ENCODE data around the gene EMC10.

DNA sequence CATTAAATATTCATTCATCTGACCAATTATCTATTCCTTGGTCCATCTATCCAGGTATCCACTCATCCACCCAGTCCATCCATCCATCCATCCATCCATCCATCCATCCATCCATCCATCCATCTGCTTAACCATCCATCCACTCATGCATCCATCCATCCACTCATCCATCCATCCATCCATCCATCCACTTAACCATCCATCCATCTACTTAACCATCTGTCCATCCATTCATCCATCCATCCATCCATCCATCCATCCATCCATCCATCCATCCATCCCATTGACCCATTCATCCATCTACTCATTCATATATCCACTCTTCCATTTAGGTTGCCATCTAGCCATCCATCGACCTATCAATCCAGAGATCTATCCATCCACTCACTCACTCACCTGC lies 32.2 kb upstream of the EMC10 start:
- TF ChIP-seq GLIS2 (tag by site-specific recombination; IDR thresholded peaks at IDR 0.05), result no peak
- TF ChIP-seq, protein P1, sequence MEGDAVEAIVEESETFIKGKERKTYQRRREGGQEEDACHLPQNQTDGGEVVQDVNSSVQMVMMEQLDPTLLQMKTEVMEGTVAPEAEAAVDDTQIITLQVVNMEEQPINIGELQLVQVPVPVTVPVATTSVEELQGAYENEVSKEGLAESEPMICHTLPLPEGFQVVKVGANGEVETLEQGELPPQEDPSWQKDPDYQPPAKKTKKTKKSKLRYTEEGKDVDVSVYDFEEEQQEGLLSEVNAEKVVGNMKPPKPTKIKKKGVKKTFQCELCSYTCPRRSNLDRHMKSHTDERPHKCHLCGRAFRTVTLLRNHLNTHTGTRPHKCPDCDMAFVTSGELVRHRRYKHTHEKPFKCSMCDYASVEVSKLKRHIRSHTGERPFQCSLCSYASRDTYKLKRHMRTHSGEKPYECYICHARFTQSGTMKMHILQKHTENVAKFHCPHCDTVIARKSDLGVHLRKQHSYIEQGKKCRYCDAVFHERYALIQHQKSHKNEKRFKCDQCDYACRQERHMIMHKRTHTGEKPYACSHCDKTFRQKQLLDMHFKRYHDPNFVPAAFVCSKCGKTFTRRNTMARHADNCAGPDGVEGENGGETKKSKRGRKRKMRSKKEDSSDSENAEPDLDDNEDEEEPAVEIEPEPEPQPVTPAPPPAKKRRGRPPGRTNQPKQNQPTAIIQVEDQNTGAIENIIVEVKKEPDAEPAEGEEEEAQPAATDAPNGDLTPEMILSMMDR (tag by site-specific recombination; IDR thresholded peaks at IDR 0.05), result no peak
- TF ChIP-seq, protein P2, sequence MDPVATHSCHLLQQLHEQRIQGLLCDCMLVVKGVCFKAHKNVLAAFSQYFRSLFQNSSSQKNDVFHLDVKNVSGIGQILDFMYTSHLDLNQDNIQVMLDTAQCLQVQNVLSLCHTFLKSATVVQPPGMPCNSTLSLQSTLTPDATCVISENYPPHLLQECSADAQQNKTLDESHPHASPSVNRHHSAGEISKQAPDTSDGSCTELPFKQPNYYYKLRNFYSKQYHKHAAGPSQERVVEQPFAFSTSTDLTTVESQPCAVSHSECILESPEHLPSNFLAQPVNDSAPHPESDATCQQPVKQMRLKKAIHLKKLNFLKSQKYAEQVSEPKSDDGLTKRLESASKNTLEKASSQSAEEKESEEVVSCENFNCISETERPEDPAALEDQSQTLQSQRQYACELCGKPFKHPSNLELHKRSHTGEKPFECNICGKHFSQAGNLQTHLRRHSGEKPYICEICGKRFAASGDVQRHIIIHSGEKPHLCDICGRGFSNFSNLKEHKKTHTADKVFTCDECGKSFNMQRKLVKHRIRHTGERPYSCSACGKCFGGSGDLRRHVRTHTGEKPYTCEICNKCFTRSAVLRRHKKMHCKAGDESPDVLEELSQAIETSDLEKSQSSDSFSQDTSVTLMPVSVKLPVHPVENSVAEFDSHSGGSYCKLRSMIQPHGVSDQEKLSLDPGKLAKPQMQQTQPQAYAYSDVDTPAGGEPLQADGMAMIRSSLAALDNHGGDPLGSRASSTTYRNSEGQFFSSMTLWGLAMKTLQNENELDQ (tag by site-specific recombination; IDR thresholded peaks at IDR 0.05; ENCODE audit: low read depth), result no peak
- no peak for TF ChIP-seq ZBTB7A (tag by site-specific recombination; IDR thresholded peaks at IDR 0.05; ENCODE audit: low read depth)
- TF ChIP-seq YY1 (tag by site-specific recombination; IDR thresholded peaks at IDR 0.05), result no peak
- no peak for TF ChIP-seq ZNF311 (tag by site-specific recombination; IDR thresholded peaks at IDR 0.05; ENCODE audit: borderline replicate concordance)
- TF ChIP-seq, protein P3, sequence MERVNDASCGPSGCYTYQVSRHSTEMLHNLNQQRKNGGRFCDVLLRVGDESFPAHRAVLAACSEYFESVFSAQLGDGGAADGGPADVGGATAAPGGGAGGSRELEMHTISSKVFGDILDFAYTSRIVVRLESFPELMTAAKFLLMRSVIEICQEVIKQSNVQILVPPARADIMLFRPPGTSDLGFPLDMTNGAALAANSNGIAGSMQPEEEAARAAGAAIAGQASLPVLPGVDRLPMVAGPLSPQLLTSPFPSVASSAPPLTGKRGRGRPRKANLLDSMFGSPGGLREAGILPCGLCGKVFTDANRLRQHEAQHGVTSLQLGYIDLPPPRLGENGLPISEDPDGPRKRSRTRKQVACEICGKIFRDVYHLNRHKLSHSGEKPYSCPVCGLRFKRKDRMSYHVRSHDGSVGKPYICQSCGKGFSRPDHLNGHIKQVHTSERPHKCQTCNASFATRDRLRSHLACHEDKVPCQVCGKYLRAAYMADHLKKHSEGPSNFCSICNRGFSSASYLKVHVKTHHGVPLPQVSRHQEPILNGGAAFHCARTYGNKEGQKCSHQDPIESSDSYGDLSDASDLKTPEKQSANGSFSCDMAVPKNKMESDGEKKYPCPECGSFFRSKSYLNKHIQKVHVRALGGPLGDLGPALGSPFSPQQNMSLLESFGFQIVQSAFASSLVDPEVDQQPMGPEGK (tag by site-specific recombination; IDR thresholded peaks at IDR 0.05), result no peak

Measured in HEK293 (cell line).